Activated CD8-positive, alpha-beta memory T cell treated with anti-CD3 and anti-CD28 coated beads for 48 hours (primary cell): ENCODE results near the gene OPA3.

Experiments
- DNase-seq, 3 experiments: peaks; one replicate each; pipeline ENCODE4 v3.0.0-alpha.2; 2020; ENCODE audit warnings: low read depth in 2 of 3, low spot score in 2 of 3

OPA3 gene

GRCh38 chr19:45484273-45484945 lies 100.2 kb downstream of the OPA3 start:
- DNase-seq, result no peak

- no peak for DNase-seq
Observed at GRCh38 chr19:45483033-45483432, 101.6 kb downstream of the OPA3 start.

GRCh38 chr19:45478454-45479238 lies 106.0 kb downstream of the OPA3 start:
- peak; percentile 76 to 91 (median 78) for DNase-seq

- DNase-seq, result no peak
Observed at GRCh38 chr19:45477713-45478453, 106.7 kb downstream of the OPA3 start.
